ENCODE measurements around the gene ZNF804B.

DNA sequence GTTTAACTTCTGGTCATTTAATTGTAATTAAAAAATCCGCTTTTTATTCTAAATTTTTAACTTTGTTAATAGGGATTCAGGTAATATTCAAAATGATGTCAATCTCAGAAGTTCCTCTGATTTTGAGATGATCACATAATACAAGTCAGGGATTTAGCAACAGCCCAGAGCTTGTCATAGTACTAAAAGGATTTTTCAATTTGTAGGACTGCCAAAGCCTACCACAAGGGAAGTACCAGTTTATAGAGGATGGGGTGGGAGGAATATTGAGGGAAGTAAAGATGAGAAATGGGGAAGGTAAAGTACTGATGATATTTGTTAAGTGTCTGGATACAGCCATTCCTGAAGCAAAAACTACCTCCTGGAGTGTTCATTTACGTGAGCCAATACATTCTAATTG lies 314.3 kb downstream of the ZNF804B start:
- TF ChIP-seq, protein P1, sequence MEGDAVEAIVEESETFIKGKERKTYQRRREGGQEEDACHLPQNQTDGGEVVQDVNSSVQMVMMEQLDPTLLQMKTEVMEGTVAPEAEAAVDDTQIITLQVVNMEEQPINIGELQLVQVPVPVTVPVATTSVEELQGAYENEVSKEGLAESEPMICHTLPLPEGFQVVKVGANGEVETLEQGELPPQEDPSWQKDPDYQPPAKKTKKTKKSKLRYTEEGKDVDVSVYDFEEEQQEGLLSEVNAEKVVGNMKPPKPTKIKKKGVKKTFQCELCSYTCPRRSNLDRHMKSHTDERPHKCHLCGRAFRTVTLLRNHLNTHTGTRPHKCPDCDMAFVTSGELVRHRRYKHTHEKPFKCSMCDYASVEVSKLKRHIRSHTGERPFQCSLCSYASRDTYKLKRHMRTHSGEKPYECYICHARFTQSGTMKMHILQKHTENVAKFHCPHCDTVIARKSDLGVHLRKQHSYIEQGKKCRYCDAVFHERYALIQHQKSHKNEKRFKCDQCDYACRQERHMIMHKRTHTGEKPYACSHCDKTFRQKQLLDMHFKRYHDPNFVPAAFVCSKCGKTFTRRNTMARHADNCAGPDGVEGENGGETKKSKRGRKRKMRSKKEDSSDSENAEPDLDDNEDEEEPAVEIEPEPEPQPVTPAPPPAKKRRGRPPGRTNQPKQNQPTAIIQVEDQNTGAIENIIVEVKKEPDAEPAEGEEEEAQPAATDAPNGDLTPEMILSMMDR (IDR thresholded peaks at IDR 0.05): no peak
- no peak for TF ChIP-seq POLR2A (IDR thresholded peaks at IDR 0.05)

Measured in breast epithelium (tissue), 3 donors.